NCI-H748 (cell line): ENCODE measurements around the gene GDPGP1.
A peak's percentile ranks its signal among the peaks of the same experiment; 100 is the strongest.

ENCODE experiments used
- DNase-seq: peaks from one replicate; lab custom pipeline; 2025; ENCODE audit not compliant: unreplicated experiment; lab: John Stamatoyannopoulos, UW

GDPGP1 gene

GRCh38 chr15:90225047-90225446, 9.0 kb upstream of the GDPGP1 start:
- DNase-seq = no peak

- peak; percentile 70 for DNase-seq
These were observed 8.3 kb upstream of the GDPGP1 start for GRCh38 chr15:90225504-90226234.

- DNase-seq = no peak
These were observed 6.7 kb upstream of the GDPGP1 start for GRCh38 chr15:90227336-90227735.

GRCh38 chr15:90227816-90228772, 5.9 kb upstream of the GDPGP1 start:
- DNase-seq = no peak

- no peak for DNase-seq
These were observed 5.0 kb upstream of the GDPGP1 start for GRCh38 chr15:90228960-90229359.

GRCh38 chr15:90230071-90230494, 3.9 kb upstream of the GDPGP1 start:
- DNase-seq = no peak

- no peak for DNase-seq
These were observed 3.4 kb upstream of the GDPGP1 start for GRCh38 chr15:90230610-90231009.

- no peak for DNase-seq
These were observed 2.7 kb upstream of the GDPGP1 start for GRCh38 chr15:90231028-90232017.

GRCh38 chr15:90232196-90232595, 1.8 kb upstream of the GDPGP1 start:
- DNase-seq = no peak

- DNase-seq = no peak
These were observed 1.0 kb upstream of the GDPGP1 start for GRCh38 chr15:90232941-90233386.

- DNase-seq = peak; percentile 89
These were observed 468 bp upstream of the GDPGP1 start, which contains the start of gene CIB1 for GRCh38 chr15:90233387-90234095. CIB1 (minus strand) TSS chr15:90233941; CDS start chr15:90233885, 56 bp downstream.

- DNase-seq = no peak
These were observed 5.4 kb downstream of the GDPGP1 start for GRCh38 chr15:90239371-90239770.

- DNase-seq = no peak
These were observed 6.8 kb downstream of the GDPGP1 start for GRCh38 chr15:90240856-90241255.

GRCh38 chr15:90241343-90242192, 7.6 kb downstream of the GDPGP1 start:
- DNase-seq = no peak

GRCh38 chr15:90243943-90244639, 10.1 kb downstream of the GDPGP1 start:
- DNase-seq = no peak

- no peak for DNase-seq
These were observed 14.8 kb downstream of the GDPGP1 start for GRCh38 chr15:90248789-90249202.

GRCh38 chr15:90249203-90249863, 15.3 kb downstream of the GDPGP1 start, which contains the start of gene TTLL13:
TTLL13 (plus strand) TSS chr15:90249556; CDS start chr15:90250631, 1,075 bp downstream.
- peak; percentile 91 for DNase-seq

GRCh38 chr15:90257776-90258175, 23.8 kb downstream of the GDPGP1 start:
- DNase-seq = no peak
